K562 treated with DMSO at 1 percent for 24 hours (cell line): ENCODE data around the gene ERCC4. TPM values are rescaled to one million over a fixed set of nuclear protein-coding genes. Genes with fewer than 3 reads are reported as not detected.

Experiments
- total RNA-seq: library from RNA; unstranded; fragments of 300-600 nt; gene quantifications from 2 replicates; pipeline ENCODE4 v1.2.3, GENCODE V29; 2022; ENCODE audit warnings: low read depth; ENCODE audit not compliant: insufficient read depth

The ERCC4 gene
- total RNA-seq: 2.9 TPM in 2 replicates

GRCh38 chr16:13919683-13920509 lies at the start of gene ERCC4:
TSS of gene ERCC4 (plus strand) at chr16:13920154. CDS start at chr16:13920166, 12 bp downstream.

Other genes starting within 250 kb of the ERCC4 start
- 6.0 and 6.8 TPM in 2 replicates for gene MRTFB, start 151.2 kb downstream of the ERCC4 start, total RNA-seq